Retina (tissue), 1 donor: ENCODE results near the gene HOXD11.
A peak's percentile ranks its signal among the peaks of the same experiment; 100 is the strongest.

ENCODE experiments used
- DNase-seq: peaks from one replicate; pipeline ENCODE4 v3.0.0-alpha.2; 2016

HOXD11 gene

DNA sequence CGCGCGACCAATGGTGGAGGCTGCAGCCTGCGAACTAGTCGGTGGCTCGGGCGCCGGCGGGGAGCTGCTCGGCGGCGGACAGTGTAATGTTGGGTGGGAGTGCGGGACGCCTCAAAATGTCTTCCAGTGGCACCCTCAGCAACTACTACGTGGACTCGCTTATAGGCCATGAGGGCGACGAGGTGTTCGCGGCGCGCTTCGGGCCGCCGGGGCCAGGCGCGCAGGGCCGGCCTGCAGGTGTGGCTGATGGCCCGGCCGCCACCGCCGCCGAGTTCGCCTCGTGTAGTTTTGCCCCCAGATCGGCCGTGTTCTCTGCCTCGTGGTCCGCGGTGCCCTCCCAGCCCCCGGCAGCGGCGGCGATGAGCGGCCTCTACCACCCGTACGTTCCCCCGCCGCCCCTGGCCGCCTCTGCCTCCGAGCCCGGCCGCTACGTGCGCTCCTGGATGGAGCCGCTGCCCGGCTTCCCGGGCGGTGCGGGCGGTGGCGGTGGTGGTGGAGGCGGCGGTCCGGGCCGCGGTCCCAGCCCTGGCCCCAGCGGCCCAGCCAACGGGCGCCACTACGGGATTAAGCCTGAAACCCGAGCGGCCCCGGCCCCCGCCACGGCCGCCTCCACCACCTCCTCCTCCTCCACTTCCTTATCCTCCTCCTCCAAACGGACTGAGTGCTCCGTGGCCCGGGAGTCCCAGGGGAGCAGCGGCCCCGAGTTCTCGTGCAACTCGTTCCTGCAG, 15.8 kb downstream of the HOXD11 start, which contains the start of gene HOXD9:
HOXD9 (plus strand) TSS at position 37 of the 728 bp plus-strand sequence; CDS start at position 87, 50 bp downstream.
- DNase-seq, result no peak

DNA sequence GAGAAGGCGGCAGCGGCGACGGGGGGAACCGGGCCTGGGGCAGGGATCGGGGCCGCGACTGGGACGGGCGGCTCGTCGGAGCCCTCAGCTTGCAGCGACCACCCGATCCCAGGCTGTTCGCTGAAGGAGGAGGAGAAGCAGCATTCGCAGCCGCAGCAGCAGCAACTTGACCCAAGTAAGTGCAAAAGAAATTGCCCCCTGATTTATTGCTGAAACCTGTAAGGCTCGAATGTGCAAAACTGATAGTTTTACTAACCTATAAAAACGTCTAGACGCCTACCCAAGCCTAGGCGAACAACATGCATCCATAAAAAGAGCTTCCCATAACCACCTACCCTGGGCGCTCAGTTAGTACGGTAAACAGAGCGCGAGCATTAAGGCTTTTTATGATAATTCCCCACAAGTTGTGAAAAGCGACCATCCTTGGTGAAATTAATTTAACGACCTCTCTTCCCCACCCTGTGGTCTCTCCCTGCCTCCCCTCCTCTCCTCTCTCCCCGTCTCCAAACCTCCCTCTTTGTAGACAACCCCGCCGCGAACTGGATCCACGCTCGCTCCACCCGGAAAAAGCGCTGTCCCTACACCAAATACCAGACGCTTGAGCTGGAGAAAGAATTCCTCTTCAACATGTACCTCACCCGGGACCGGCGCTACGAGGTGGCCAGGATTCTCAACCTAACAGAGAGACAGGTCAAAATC, 16.5 kb downstream of the HOXD11 start:
- no peak for DNase-seq

DNA sequence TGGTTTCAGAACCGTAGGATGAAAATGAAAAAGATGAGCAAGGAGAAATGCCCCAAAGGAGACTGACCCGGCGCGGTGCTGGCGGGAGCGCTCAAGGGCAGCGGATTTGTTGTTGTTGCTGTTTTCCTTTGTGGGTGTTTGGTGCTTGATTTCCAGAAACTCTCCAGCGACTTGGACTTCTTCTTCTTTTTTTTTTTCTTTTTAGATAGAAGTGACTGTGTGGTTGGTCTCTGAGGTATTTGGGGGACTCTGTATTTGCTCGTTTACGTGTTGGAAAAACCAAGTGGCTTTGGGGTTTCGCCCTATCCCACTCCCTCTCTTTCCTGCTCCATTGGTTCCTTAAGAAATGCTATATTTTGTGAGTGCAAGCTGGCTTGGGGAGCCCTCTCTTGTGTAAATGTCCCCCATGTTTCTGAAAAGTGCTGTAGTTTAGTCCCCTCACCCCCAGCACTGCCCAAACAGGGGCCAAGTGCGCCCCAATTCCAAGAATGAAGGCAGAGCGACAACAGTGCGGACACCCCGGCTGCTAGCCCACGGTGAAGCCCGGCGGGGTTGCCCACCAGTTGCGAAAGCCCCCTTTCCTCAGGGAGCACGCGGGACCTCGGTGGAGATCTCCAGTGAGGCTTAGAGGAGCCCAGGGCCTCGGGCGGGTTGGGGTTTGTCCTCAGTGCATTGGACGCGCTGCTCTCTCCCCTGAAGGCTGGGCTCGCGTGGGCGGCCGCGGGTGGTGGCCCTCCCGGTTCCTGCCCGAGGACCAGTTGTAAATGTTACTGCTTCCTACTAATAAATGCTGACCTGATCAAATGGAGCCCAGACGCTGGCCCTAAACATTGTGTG, 17.2 kb downstream of the HOXD11 start:
- DNase-seq, result no peak

DNA sequence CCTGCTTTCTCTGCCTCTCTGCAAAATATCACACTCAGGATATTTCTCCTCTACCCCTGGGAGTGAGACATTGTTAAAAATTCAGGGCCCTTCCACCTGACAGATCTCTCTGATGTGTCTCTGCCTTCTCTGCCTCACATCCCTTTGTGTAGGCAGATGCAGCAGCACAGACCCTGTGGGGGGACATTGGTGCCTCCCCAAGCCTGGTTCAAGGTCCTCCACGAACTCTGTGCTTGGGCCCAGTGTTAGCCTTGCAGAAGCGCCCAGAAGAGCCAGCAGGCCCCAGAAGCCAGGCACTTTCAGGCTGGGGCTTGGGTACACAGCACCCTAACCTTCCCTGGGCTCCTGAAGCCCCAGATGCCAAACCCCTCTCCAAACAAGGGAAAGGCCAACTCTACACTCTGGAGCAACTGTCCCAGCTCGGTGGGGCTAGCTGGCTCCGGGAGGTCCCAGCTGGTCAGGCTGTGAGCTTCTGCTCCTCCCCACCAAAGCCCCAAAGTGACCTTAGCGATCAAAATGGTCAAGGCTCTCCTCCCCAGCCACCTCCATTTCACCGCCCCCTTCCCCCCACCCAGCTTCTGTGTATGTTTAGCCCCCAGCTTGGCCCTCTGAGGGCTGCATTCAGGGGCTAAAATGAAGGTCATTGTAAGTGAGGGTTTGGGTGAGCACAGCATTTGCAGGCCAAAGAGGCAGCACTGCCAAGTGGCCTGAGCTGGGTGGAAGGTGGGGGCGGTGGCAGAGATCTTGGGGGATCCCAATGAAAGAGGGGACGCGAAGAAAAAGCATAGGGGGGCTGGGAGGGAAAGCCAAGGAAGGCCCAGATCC, 18.1 kb downstream of the HOXD11 start:
- DNase-seq, result no peak

DNA sequence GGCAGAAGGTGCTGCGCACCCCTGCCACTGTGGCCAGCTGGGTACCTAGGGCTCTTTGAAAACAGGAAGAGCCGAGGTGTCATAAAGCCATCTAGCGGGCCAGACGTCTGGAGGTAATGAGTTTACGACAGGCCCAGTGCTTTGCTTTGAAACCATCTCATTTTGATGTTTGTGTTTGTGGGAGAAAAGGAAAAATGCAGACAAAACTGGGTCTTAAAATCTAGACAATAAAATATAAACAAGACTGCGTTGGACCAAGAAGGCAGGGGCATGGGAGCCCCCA, 18.6 kb downstream of the HOXD11 start:
- no peak for DNase-seq

DNA sequence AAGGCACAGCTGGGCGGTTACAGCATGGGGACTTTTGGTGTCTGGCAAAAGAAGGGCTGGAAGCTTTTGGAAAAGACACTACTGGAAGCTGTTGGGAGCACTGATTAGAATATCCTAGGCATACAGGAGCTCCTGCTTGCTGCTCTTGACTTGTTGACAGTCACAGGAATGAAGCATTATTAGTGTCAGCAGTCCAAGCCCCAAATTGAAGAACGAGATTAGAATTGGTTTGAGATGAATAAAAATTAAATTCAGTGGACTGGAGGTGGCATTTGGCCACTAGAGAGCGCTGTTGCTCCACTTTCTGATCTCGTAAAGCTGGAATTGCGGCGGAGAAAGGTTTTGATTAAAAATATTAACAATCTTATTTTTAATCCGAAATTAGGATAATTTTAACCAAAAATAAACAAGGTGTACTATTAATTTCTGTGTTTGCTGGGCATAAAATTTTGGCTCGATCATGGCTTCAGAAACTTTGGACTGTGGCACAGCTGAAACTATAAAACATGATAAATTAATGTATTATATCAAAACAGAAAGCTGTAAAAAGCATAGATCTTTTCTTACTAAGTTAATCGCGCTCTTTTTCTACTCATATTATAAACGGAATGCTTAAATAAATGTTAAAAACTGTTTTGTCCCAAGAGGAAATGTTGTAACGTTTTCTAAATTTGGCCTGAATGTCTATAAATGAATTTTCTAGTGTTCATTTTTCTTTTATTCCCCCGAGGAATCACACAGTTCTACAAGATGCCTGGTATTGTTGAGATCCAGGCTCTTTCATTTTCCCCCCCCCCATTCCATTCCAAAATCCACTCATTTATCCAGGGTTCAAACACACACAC, 20.1 kb downstream of the HOXD11 start:
- peak; percentile 85 for DNase-seq

DNA sequence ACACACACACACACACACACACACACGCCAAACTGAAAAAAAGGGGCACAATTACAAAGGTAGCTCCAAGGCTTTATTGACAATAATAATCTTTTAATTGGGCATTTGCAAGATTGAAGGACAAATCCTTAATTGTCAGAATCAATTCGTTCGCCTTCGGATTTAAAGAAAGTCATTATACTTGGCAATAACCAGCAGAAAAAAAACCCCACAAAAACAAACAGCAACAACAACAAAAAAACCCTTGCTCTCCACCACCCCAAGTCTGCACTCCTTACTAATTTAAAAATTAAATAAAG, 20.6 kb downstream of the HOXD11 start:
- no peak for DNase-seq

DNA sequence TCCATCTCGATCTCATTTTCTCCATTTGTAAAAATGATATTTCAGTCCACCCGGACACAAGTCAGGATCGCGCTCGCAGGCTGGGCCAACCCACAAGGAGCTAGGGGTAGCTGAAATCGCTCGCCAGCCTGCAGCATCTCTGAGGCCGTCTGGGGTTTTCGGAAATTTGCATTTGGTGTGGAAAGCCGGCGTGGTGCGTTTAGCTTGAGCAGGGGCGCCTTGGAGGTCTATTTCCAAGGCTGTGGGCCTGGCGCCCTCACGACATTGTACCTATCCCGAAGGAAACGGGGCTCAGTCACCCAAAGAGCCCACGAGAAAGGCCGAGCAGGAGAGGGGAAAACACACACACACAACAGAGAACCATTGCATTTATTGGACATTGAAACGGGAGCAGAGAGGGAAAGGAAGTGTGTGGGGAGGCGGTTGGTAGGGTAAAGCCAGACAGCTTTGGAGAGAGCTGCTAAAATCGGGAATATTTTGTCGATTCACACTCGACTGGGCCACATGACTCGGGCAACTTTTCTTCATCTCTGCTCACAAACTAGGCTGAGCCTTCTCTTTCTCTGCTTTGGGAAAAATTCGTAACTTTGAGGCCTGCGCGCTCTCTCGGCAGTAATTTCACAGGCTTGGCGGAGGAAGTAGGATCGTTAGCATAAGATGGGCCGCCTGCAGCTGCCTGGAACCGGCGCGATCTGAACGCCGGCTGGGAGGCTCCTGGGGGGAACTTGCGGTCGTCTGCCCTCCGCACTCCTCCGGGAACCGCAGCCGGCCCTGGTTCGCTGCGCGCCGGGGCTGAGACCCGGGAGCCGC, 21.3 kb downstream of the HOXD11 start:
- DNase-seq, result peak; percentile 80

DNA sequence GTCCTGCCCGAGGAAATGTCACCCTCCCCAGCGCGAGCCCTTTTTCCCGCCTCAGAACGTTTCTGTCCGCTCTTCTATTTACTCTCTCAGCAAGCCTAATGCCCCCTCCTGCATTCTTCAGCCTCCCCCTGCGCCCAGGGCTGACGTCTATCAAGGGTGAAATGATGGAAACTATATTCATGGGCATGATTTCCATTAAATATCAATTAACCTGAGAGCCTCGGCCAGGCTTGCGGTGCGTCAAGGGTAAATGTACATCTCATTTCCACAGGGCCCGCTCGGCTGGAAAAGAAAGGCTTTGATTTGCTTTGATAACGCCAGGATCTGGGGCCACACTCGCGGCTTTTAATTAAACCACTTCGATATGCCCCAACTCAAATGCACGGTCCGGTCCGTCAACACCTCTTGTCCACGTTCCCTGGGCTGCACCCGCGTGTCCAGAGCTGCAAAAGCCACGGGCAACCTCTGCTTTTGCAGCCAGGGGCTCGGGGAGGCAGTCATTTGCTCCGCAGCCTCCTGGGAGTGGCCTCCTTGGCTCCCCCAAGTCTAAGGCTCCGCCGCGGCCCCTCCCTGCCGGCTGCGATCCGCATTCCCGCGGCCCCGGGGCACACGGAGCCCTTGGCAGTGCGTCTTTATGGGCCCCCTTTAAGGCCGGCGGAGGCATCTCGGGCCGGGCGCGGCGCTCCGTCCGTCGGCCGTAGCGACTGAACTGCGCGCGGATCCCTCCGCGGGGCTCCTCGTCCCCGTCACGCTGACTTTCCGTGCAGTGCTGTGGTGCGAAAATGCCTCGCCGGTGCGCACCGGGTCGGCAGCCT, 22.1 kb downstream of the HOXD11 start, which contains the start of gene HOXD8:
HOXD8 (plus strand) TSS at position 724 of the 815 bp plus-strand sequence. CDS start 662 bp downstream, outside the sequence.
- DNase-seq, result peak; percentile 86

DNA sequence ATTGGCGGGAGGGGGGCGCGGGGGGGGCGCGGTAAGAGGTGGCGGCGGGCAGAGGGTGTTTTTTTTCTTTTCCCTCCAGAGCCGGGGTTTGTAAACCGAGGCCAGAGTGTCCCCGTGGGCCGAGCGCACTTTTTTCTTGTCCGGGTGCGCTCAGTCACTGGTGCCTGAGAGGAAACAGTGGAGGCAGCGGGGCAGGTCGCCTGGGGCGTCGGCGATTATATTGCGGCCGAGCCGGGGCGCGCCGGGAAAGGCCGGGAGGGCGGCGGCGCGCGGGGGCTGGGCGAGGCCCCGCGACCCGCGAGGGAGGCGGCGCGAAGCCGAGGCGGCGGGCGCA, 22.7 kb downstream of the HOXD11 start:
- DNase-seq, result no peak

DNA sequence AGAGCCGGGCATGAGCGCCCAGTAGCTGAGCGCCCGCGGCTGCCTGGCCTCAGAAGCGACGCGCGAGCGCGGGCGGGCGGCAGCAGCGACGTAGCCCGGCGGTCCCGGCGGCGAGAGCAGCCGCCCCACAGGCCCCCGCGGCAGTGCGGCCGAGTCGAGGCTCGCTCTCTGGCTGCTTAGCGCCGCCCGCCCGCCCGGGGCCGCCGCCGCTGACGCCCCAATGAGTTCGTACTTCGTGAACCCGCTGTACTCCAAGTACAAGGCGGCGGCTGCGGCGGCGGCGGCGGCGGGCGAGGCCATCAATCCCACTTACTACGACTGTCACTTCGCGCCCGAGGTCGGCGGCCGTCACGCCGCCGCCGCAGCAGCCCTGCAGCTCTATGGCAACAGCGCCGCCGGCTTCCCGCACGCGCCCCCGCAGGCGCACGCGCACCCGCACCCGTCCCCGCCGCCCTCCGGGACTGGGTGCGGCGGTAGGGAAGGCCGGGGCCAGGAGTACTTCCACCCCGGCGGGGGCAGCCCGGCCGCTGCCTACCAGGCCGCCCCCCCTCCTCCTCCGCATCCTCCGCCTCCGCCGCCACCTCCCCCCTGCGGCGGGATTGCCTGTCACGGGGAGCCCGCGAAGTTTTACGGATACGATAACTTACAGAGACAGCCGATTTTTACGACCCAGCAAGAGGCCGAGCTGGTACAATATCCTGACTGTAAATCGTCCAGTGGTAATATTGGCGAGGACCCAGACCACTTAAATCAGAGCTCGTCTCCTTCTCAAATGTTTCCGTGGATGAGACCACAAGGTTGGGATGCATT, 23.3 kb downstream of the HOXD11 start:
- peak; percentile 68 for DNase-seq

DNA sequence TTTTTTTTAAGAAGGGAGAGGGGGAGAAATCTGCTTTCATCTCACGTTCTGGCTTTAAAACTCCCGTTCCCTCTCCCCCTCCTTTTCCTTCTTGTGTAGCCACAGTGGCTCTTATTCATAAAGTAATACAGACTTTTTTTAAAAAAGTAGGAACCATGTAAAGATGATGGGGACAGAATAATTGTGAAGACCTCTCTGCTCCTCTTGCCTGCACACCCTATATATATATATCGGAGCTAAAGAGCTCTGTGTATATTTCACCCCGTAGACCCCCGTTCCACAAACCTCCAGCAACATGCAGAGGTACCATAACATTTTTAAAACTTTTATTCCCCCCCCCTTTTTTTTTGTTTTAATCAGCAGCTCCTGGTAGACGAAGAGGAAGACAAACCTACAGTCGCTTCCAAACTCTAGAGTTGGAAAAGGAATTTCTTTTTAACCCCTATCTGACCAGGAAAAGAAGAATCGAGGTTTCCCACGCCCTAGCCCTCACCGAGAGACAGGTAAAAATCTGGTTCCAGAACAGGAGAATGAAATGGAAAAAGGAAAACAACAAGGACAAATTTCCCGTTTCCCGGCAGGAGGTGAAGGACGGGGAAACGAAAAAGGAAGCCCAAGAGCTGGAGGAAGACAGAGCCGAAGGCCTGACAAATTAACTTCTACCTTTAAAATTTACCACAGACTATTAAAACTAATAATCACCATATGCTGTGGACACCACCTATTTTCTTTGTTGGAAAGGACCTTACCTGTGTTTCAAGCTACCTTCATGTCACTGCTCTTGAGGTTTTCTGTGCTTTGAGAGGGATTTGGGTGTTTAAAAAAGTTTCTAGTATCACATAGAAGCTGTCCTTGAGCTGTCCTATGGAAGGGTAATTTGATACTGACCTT, 24.1 kb downstream of the HOXD11 start:
- DNase-seq, result no peak

DNA sequence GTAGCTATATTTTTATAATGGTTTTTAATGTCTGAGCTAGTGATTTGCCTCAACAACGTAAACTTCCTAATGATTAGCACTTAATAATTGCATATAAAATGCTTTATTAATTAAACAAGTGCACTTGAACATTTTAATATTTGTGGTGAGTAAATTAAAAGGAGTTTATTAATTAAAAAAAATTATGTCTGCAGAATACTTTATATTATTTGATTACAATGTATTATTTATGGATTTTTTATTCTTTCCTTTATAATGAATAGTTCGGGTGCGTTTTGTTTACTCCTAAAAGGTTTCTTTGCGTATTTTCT, 24.7 kb downstream of the HOXD11 start:
- no peak for DNase-seq

DNA sequence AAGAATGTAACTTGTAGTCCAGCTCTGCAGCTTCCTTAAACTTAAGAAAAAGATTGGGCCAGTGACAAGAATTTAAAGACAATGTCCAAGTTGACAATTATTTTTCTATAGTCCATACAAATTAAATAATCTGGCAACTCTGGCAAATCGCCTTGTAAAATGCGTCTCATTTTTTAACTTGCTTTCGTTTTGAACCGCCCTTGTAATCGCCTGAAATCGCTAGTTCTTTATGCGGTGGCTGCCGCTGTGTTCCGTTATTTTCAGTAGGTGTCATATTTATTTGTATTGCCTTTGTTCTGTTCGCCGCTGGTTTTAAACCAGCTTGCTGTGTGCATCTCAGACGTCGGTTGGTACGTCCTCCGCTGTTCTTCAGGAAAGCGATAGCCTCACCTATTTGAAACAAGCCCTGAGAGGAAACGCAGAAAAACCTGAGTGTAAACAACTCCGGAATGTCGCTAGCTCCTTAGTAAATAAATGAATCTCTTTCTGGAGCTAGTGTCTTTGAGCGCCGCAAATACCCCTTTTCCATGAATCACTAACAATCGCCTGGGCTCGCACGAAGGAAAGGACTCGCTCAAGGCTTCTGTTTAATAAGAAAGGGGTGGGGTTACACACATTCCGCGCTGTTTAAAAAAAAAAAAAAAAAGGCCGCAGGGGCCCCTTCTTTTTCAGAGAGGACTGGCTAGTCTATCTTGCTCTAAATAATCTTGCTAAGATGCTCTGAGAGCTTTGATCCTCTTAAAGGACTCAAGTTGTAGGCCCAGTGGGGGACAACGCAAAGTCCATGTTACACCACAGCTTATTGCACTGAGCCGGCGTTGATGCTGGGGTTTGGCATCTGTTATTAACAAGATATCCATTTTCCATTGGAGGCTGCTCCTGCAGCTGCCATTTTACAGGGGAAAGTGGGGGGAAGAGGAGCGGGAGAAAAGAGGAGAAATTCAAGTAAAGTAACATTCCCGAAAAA, 25.4 kb downstream of the HOXD11 start:
- peak; percentile 72 for DNase-seq

DNA sequence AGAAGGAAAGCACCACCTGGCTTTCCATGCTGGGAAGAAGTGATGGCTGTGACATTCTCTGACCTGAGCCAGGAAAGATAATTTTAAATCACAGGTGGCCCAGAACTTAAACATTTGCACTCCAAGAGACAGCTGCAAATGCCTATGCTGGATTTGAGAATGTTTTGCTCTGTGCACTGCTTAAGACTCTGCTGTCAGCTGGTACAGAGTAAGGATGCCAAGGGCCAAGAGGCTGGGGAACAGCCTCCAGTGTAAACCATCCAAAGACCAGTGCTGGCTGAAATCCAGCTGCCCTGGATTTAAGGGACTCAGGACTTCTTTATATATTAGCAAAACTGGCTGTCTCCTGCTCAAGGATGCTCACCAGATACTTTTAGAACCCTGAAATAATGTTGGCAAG, 26.3 kb downstream of the HOXD11 start:
- peak; percentile 57 for DNase-seq

DNA sequence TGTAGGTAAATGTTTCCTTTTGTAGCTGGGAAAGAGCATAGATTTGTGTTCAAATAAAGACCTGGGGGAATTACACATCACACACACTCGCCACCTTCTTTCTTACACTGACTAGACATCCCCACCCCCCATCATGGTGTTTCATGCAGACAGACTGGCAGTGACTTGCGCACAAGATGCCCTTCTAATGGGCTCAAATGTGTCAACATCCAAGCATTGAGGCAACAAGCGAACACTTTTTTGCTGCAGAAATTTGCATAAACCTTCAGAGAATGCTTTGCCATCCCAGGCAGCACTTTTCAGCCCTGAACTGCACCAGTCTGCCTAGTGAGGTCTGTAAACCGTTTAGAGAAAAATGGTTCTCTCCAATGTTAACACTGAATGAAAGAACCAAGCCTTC, 27.0 kb downstream of the HOXD11 start:
- DNase-seq, result no peak

DNA sequence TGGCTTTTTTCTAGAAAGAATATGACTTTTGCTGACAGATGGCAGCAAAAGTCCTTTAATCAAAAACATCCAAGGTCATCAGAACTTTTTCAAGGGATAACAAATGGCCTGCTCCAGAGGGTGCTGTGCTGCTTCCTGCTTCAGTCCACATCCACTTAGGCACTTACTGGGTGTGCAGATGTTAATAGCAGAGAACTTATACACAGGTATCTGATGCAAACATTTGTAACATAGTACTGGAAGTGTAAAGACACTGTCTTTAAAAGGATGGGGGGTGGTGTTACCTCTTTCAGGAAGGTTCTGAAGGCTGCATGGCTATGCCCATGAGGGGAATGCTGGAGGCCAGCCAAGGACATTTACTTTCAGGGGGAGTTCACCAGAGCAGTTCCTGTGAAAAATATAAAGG, 28.0 kb downstream of the HOXD11 start:
- no peak for DNase-seq
